HuH-7 (cell line): Measurements from ENCODE around the gene NKX6-1.

ENCODE experiments used
- DNase-seq: peaks from one replicate; pipeline ENCODE4 v3.0.0; 2011; ENCODE audit warnings: low spot score

Gene NKX6-1

GRCh38 chr4:84498935-84499623 is at the start of gene NKX6-1:
NKX6-1 (minus strand) TSS chr4:84499292; CDS start chr4:84498228, 1,064 bp downstream.
- DNase-seq = peak; percentile 86

DNA sequence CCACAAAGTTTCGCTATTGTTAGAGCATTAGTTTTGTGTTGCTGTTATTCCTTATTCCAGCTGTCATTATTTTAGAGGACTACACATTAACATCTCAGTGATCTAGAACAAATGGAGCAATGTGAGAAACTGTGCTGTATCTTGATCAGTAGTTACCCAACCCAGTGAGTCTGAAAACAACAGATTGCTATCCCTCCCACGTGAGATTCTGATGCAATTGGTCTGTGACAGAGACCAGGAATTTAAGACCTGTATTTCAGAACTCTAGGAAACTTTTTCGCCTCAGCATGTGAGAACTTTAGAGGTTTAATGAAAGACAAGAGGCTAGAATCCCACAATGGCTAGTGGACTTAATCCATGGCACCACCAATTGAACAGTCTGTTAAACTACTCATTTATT is 48.1 kb upstream of the NKX6-1 start:
- no peak for DNase-seq

DNA sequence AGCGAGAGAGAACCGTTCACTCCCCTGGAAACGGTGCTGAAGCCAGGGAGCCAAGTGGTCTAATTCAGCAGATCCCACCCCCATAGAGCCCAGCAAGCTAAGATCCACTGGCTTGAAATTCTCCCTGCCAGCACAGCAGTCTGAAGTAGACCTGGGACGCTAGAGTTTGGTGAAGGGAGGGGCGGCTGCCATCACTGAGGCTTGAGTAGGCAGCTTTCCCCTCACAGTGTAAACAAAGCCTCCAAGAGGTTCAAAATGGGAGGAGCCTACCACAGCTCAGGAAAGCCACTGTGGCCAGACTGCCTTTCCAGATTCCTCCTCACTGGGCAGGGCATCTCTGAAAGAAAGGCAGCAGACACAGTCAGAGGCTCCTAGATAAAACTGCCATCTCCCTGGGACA is 46.0 kb upstream of the NKX6-1 start:
- no peak for DNase-seq

DNA sequence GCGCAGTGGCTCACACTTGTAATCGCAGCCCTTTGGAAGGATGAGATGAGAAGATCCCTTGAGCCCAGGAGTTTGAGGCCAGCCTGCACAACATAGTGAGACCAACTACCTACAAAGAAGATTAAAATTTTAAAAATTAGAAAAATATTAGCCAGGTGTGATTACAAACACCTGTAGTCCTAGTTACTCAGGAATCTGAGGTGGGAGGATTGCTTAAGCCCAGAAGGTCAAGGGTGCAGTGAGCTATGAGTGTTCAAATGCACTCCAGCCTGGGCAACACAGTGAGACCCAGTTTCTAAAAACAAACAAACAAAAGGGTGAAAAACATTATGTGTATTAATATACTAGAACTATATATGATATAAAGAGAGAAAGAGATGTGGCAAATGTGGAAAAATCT is 36.8 kb upstream of the NKX6-1 start:
- no peak for DNase-seq

- DNase-seq = no peak
Observed at GRCh38 chr4:84531689-84532088, 32.6 kb upstream of the NKX6-1 start.

GRCh38 chr4:84530871-84531270 is 31.8 kb upstream of the NKX6-1 start:
- no peak for DNase-seq

DNA sequence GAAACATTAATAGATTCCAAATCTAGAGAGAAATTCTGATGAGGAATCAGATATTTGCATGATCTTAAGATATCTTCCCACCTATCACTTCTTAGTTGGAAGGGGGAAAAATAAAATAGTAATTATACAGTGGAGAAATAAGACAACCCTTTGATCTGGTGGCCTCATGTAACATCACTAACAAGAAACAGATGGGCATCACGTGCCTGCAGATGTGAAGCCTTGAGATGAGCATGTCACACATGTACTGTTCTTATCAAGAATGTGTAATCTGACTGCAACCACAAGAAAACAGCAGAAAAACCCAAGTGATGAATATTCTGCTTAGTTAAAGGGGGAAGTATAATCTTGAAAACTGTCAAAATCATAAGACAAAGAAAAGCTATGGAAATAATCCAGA is 31.4 kb upstream of the NKX6-1 start:
- no peak for DNase-seq

DNA sequence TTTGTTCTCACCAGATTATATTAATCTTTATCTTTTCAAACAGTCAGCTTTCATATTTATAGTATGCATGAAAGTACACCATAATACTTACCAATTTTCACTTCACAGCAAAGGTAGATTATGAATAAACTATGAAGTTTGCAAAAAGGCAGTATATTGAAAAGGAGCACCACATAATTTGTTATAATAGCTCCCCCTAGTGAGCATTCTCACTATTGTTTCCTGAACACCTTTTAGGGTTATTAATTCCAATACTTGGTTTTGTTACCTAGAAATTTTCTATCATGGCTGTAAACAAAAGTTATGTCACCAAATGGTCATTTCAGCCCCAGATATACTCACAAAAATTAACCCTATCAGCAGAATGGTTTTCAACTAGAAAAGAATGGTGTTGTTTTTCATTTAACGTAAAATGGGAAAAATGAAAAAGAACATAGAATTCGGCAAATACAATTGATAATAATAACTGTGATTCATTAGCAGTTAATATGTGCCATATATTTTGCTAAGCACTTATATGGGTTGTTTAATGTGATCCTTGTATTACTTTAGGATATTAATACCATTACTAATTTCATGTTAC is 30.2 kb upstream of the NKX6-1 start:
- peak; percentile 10 for DNase-seq

DNA sequence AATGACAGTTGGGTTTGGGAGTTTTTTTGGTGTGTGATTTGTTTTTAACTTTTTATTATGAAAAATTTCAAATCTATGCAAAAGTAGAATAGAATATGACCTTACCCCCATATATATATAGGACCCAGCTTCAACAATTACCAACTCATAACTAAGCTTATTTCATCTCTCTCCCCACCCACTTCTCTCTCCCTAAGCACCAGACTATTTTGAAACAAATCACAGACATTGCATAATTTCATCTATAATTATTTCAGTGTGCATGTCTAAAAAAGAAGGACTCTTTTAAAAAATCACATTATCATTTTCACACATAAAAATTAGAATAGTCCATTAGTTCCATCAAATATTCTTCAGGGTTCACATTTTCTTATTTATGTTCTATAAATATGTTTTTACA is 28.3 kb upstream of the NKX6-1 start:
- DNase-seq = no peak

GRCh38 chr4:84515075-84515474 is 16.0 kb upstream of the NKX6-1 start:
- DNase-seq = no peak

GRCh38 chr4:84512277-84512676 is 13.2 kb upstream of the NKX6-1 start:
- DNase-seq = no peak

DNA sequence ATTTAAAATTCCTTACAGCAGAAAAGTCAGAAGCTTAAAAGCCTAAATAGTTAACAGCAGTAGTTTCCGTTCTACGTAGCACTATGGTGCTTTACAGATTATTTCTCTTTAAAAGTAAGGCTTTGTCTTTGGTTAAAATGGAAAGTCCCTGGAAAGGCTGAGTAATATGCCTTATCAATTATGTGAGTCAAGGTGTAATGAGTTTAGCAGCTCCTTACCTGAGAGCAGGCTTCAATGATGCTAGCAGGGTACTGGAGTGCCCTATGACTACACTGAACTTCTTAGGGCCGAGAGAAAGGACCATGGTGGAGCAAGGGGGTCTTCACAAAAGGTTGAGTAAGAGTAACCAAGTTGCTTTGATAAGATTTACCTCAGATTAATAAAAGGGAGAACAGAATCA is 12.6 kb upstream of the NKX6-1 start:
- DNase-seq = no peak

- no peak for DNase-seq
Observed at GRCh38 chr4:84507941-84508340, 8.8 kb upstream of the NKX6-1 start.

GRCh38 chr4:84504821-84505220 is 5.7 kb upstream of the NKX6-1 start:
- DNase-seq = no peak

DNA sequence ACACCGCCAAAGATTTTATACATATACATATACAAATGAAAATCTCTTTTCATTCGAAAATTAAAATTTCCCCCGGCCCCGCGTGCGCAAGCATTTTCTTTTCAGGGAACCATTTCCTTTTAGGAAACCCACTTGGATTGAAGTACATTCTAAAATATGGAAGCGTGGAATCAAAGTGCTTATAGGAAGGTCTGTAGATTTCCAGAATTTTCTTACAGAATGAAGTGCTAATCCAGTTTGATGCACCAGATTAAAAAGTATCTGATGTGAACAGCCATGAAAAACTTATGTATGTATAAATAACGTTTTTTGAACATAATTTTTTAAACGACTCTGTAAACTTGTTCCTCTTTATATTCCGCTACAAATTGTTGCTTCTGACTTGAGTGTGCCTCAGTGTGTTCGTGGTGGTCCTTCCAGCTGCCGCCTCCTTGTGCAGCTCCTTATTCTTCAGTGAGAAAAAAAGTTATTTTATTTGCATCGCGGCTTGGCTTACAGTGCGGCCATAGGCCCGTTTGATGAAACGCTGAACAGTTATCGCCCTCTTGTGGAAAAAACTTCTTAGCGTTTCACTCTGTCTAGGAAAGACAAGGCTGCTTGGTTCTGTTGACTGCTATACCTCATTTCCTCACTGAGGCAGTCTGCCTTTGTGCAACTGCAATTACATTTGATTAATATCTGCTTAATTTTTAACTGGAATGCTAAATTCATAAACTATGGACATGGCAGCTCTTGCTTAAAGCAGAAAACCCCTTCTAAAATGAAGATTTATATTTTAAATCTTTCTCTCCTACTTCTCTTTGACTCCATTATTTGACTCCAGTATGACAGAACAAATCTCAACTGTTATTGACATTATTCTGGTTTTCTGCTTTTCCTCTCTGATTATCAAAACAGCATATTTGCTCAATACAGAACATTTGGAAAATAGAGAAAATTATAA is 4.7 kb upstream of the NKX6-1 start:
- DNase-seq = peak; percentile 65

DNA sequence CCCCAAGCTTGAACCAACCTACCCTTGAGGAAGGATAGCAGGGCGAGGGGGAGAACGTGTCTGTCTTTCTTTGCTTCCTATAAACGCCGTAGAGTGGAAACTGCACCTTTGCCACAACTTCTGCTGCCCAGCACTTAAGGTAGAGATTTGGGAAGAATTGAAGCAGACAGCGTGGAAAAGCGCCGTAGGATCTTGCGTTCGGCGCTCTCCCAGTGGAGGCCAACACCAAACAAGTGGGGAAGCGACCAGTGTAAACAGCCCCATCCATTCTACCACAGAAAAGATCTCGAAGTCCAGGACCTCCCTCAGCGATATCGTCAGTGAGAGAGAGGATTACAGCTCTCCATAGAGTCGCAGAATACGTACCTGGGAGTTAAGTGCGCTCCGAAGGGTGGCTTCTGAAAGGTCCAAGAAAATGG is 3.9 kb upstream of the NKX6-1 start:
- DNase-seq = no peak

- no peak for DNase-seq
Observed at GRCh38 chr4:84502333-84502954, 3.4 kb upstream of the NKX6-1 start.

DNA sequence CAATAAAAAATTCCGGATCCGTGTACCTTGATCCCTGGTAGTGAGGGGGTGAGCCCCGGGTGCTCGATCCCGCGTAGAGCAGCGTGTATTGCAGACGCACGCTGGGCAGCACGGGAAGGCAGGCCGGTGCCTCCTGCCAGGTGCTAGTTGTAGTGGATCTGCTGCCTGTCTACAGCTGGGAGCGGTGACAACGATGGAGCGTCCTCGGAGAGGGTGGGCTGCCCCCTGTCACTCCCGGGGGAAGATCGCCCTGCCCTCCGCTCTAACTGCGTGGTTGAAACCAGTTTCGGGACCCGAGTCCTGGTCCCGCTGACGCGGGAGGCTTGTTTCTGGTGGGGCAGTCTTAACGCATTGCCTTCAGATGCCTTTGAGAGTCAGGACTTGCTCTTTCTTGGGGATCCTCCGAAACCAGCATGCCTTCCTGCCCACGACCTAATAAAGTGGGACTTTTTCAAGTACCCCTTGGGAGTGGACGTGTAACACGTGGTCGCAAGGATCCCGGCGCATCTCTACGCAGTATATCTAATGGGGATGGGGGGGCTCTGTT is 2.7 kb upstream of the NKX6-1 start:
- no peak for DNase-seq

DNA sequence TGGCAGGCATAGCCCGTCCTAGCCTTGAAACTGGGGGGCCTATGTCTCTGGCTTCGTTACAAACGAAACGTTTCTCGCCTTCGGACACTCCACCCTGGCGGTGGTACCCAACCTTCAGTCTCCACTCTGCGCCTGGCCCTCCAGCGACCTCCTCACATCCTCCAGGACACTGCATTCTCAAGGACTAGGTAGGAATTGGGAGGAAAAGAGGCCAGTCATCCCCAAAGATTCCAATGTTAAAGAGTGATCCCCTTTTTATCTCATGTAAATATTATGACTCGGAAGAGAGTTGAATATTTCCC is 2.1 kb upstream of the NKX6-1 start:
- DNase-seq = no peak

DNA sequence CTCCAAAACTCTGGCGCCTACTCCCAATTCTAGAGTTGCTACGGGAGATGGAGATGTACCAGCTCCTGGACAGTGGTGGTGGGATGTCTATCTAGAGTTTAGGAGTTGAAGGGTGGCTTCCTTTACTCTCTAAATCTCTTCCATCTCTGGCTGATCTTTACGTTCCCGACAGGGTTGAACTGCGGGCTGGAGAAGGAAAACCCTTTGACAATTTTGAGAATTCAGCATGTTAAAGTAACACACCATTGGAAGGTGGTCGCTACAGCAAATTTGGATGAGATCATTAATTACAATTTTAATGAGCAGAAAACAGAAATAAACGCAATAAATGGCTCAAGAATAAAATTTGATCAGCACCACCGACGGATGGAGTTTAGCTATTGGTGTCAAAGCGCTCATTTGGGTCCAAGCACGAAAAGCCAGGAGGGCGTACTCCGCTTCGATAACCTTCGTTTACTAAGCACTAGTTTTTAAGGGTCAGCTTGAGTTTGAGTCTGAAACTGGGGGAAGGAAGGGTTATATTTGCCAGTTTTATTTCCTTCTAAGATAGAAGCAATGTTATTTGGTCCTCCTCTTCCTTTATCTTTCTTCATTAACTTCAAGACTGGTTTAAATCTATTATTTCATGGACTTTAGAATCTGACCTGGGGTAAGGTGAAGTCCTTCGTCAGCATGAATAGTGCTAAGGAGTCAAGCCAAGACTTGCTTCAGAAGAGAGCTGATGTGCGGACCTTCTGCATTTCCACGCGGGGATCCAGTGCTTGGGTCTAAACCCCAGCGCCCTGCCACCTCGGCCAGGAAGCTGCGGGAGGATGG is 1.5 kb upstream of the NKX6-1 start:
- DNase-seq = no peak

DNA sequence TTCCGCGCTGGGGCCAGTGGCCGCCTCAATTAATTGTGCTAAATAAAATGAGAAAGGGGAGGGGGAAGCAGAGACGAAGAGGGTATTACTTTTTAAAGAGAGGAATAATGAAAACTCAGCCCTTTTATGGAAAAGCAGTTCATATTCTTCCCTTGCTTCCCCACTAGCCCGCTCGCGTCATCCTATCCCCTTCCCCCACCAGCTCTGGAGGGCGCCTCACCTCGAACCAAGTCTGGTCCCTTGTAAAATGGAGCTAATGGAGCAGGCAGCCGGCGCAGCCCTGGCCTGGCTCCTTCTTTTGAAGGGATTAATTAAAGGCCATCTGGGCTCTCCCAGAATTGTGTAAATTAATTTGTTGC is 511 bp upstream of the NKX6-1 start:
- peak; percentile 54 for DNase-seq
